ENCODE measurements around the gene PTPDC1.
"Not testable (repeated sequence)": the region's sequence is repeated elsewhere in the genome, so short reads cannot be mapped to it uniquely, and the experiment has no call there.

PTPDC1 gene

GRCh38 chr9:94084314-94084713 lies at the start of gene PTPDC1:
PTPDC1 (plus strand) TSS chr9:94084464; CDS start chr9:94084531, 67 bp downstream.
- no peak for DNase-seq

GRCh38 chr9:94034511-94034910 lies 49.8 kb upstream of the PTPDC1 start:
- DNase-seq: no peak

GRCh38 chr9:94039786-94040185 lies 44.5 kb upstream of the PTPDC1 start:
- DNase-seq: no peak

GRCh38 chr9:94042516-94043360 lies 41.5 kb upstream of the PTPDC1 start:
- DNase-seq: no peak

- no peak for DNase-seq
Measured at GRCh38 chr9:94054716-94055115, 29.5 kb upstream of the PTPDC1 start.

GRCh38 chr9:94056442-94056974 lies 27.8 kb upstream of the PTPDC1 start:
- no peak for DNase-seq

- no peak for DNase-seq
Measured at GRCh38 chr9:94057918-94058317, 26.3 kb upstream of the PTPDC1 start.

- no peak for DNase-seq
Measured at GRCh38 chr9:94061864-94062263, 22.4 kb upstream of the PTPDC1 start.

- DNase-seq: no peak
Measured at GRCh38 chr9:94065535-94065961, 18.7 kb upstream of the PTPDC1 start.

- no peak for DNase-seq
Measured at GRCh38 chr9:94068257-94068656, 16.0 kb upstream of the PTPDC1 start.

- no peak for DNase-seq
Measured at GRCh38 chr9:94076557-94076956, 7.7 kb upstream of the PTPDC1 start.

GRCh38 chr9:94078086-94078485 lies 6.2 kb upstream of the PTPDC1 start:
- no peak for DNase-seq

GRCh38 chr9:94079236-94079635 lies 5.0 kb upstream of the PTPDC1 start:
- no peak for DNase-seq

GRCh38 chr9:94080249-94080648 lies 4.0 kb upstream of the PTPDC1 start:
- no peak for DNase-seq

GRCh38 chr9:94081435-94081834 lies 2.8 kb upstream of the PTPDC1 start:
- DNase-seq: no peak

- DNase-seq: no peak
Measured at GRCh38 chr9:94081864-94082463, 2.3 kb upstream of the PTPDC1 start.

GRCh38 chr9:94082553-94082952 lies 1.7 kb upstream of the PTPDC1 start:
- DNase-seq: no peak

- no peak for DNase-seq
Measured at GRCh38 chr9:94082956-94083355, 1.3 kb upstream of the PTPDC1 start.

GRCh38 chr9:94083384-94083783 lies 880 bp upstream of the PTPDC1 start:
- DNase-seq: no peak

- DNase-seq: no peak
Measured at GRCh38 chr9:94085062-94085639, 887 bp downstream of the PTPDC1 start.

GRCh38 chr9:94086486-94087345 lies 2.5 kb downstream of the PTPDC1 start:
- no peak for DNase-seq

- DNase-seq: not testable (repeated sequence)
Measured at GRCh38 chr9:94094219-94095145, 10.2 kb downstream of the PTPDC1 start.
